Spleen (tissue), 11 donors: Measurements from ENCODE around the gene MBD5. TPM values are rescaled to one million over a fixed set of nuclear protein-coding genes. Genes with fewer than 3 reads are reported as not detected.

ENCODE experiments used
- DNase-seq: peaks from one replicate; pipeline ENCODE4 v3.0.0-alpha.2; 2020
- H3K27ac ChIP-seq, 8 donors: fragments of 200-600 bp; sonication (generic) in 7 of 8; 1 replicate in 4 of 8; 2 replicates in 4 of 8; pipeline versions ENCODE4 v1.5.0 to v1.8.0; 2016 to 2021; ENCODE audit warnings: inconsistent platforms in 4 of 8, mild to moderate bottlenecking in 4 of 8, moderate library complexity in 1 of 8
- H3K27me3 ChIP-seq, 7 donors: fragments of 200-600 bp; sonication (generic) in 6 of 7; replicated peaks in 1 of 7; 1 replicate in 4 of 7; 2 replicates in 3 of 7; pipeline versions ENCODE4 v1.5.0 to v1.8.0; 2016 to 2021; ENCODE audit warnings: inconsistent platforms in 3 of 7, mild to moderate bottlenecking in 1 of 7
- H3K36me3 ChIP-seq, 6 donors: fragments of 200-600 bp; sonication (generic) in 5 of 6; 1 replicate in 4 of 6; 2 replicates in 2 of 6; pipeline versions ENCODE4 v1.5.0 to v1.8.0; 2016 to 2021; ENCODE audit warnings: inconsistent platforms in 2 of 6
- H3K4me1 ChIP-seq, 6 donors: fragments of 200-600 bp; sonication (generic) in 5 of 6; 1 replicate in 3 of 6; 2 replicates in 3 of 6; pipeline versions ENCODE4 v1.5.0 to v1.8.0; 2016 to 2021; ENCODE audit warnings: inconsistent platforms in 3 of 6
- H3K4me3 ChIP-seq, 8 donors: fragments of 200-600 bp; sonication (generic) in 7 of 8; 1 replicate in 4 of 8; 2 replicates in 4 of 8; pipeline versions ENCODE4 v1.5.0 to v1.8.0; 2016 to 2021; ENCODE audit warnings: inconsistent platforms in 4 of 8, mild to moderate bottlenecking in 4 of 8, moderate library complexity in 2 of 8
- H3K9me3 ChIP-seq, 8 donors: fragments of 200-600 bp; sonication (generic) in 7 of 8; 1 replicate in 4 of 8; 2 replicates in 4 of 8; pipeline versions ENCODE4 v1.5.0 to v1.8.0; 2016 to 2021; ENCODE audit warnings: inconsistent platforms in 4 of 8
- CTCF ChIP-seq, 11 experiments: fragments of 200-600 bp in 7 of 11; fragments of 450-650 bp in 4 of 11; sonication (generic) in 4 of 11; IDR thresholded peaks in 8 of 11; conservative IDR thresholded peaks in 3 of 11; 1 replicate in 7 of 11; 2 replicates in 4 of 11; pipeline versions ENCODE4 v1.4.0 to v1.8.0; 2016 to 2021; ENCODE audit warnings: antibody characterized with exemption in 11 of 11, inconsistent platforms in 4 of 11, mild to moderate bottlenecking in 1 of 11
- POLR2A ChIP-seq, 3 donors: fragments of 450-650 bp; IDR thresholded peaks; one replicate each; pipeline ENCODE4 v1.5.1; 2017; ENCODE audit warnings: antibody characterized with exemption in 3 of 3, mild to moderate bottlenecking in 1 of 3
- POLR2AphosphoS5 ChIP-seq, 3 donors: sonication (generic); formaldehyde crosslinking; IDR thresholded peaks; one replicate each; pipeline ENCODE4 v1.5.1; 2017; ENCODE audit warnings: antibody characterized with exemption in 3 of 3
- WGBS, 5 donors: extraction: QIAGEN DNeasy Blood & Tissue Kit in 3 of 5; methylation state at CpG; one replicate each; pipeline versions ENCODE4 v1.1.5 to v1.1.7; 2013 to 2018; 5-methylcytosine and 5-hydroxymethylcytosine counted together
- intact Hi-C: fragments of 100-400 bp; cut with DNase I; formaldehyde crosslinking; loops from one replicate; pipeline ENCODE4 v1.15.0; 2023; ENCODE audit warnings: low total_unique reads
- polyA plus RNA-seq, 3 donors: library from polyadenylated mRNA; stranded (reverse); fragments of 200-250 nt; gene quantifications; one replicate each; pipeline ENCODE4 v1.2.1, GENCODE V29; 2013
- total RNA-seq, 7 donors: library from RNA; depleted of rRNA in 3 of 7; stranded (reverse); fragments of >200 nt in 3 of 7; fragmentation: NEBNext Ultra II Directional in 4 of 7; extraction: Animal tissue kit (Norgen Biotek cat#: 25700) in 4 of 7; gene quantifications; one replicate each; pipeline versions ENCODE4 v1.1.0 to v1.2.1, GENCODE V29; 2016 to 2021
- donor health status: healthy with polysubstance abuse.
- donor health status: DM: no; HTN: no; CAD: no; lungs with moderate emphysema.
- donor health status: DM: no; HTN: no; CAD: no.
- donor health status: Bipolar disorder and iron deficiency.
- donor health status: healthy.
- donor health status: DM: no; HTN: no; CAD: no.
- donor health status: DM: yes; HTN: yes; CAD: no.

MBD5 gene
- total and polyA plus RNA-seq, 10 donors = 5.7 to 84.5 (median 60.0) TPM

- H3K27ac ChIP-seq = no peak overlapping the region
Measured at GRCh38 chr2:148238561-148238960, 217.7 kb downstream of the MBD5 start.

GRCh38 chr2:148240838-148241237, 219.9 kb downstream of the MBD5 start:
- no peak overlapping the region for H3K27ac ChIP-seq
- intact Hi-C loops = no loop called here
- H3K27me3 ChIP-seq = no peaks in the 10 kb centered on the region
- WGBS, 5 donors = 90 to 100% (median 97%) methylated on average over 1 of the region's 1 CpG
- no peak overlapping the region for H3K4me3 ChIP-seq
- peaks cover 0 to 66% (median 23%) of the 10 kb centered on the region in 6 donors for H3K36me3 ChIP-seq
- H3K4me1 ChIP-seq = no peaks in the 10 kb centered on the region
- TF ChIP-seq CTCF (IDR thresholded peaks at IDR 0.05 in 8 of 11, conservative IDR thresholded peaks at IDR 0.05 in 3 of 11) (no peak), POLR2AphosphoS5 (IDR thresholded peaks at IDR 0.05) (no peak), POLR2A (IDR thresholded peaks at IDR 0.05) (no peak)
- H3K9me3 ChIP-seq = peaks cover 0 to 42% (median 33%) of the 10 kb centered on the region in 8 donors
- no peak for DNase-seq

More at GRCh38 chr2:148238561-148238960, 217.7 kb downstream of the MBD5 start:
- Histone ChIP-seq H3K4me3 (no peak overlapping the region), H3K4me1 (no peaks in the 10 kb centered on the region), H3K9me3 (peaks cover 0 to 42% (median 36%) of the 10 kb centered on the region in 8 donors), H3K27me3 (no peaks in the 10 kb centered on the region), H3K36me3 (peaks cover 0 to 87% (median 33%) of the 10 kb centered on the region in 6 donors)
- no peak for DNase-seq
- 79 to 96% (median 95%) methylated on average over 4 of the region's 4 CpGs for WGBS, 5 donors
- TF ChIP-seq POLR2AphosphoS5 (IDR thresholded peaks at IDR 0.05) (no peak), CTCF (IDR thresholded peaks at IDR 0.05 in 8 of 11, conservative IDR thresholded peaks at IDR 0.05 in 3 of 11) (no peak), POLR2A (IDR thresholded peaks at IDR 0.05) (no peak)
- intact Hi-C loops = no loop called here

DNA sequence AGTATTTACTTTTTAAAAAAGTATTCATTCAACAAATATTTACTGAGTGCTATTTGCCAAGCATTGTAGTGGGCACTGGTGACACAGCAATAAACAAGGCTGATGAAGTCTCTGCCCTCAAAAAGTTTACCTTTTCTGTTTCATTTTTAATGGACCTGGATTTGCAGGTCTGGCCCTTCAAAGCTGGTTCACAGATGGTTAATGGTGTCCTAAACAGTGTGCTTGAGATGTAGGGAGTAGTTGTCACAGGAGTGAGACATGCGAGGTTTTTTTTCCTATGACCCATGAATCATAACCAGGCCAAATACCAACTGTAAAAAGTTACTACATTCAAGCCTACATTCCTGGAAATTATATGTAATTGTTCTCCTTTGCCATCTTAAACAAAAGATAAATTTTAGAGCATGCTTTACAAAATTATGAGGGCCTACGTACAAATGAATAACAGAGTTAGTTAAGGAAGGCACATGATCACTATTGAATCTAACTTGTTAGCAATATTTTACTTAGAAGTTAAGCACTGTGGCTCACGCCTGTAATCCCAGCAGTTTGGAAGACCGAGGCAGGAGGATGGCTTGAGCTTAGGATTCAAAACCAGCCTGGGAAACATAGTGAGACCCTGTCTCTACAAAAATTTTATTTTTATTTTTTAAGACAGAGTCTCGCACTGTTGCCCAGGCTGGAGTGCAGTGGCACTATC, 223.9 kb downstream of the MBD5 start:
- intact Hi-C loops = no loop called here
- 81 to 91% (median 91%) methylated on average over 5 of the region's 5 CpGs for WGBS, 5 donors
- no peaks in the 10 kb centered on the region for H3K4me1 ChIP-seq

More for the DNA sequence above, 223.9 kb downstream of the MBD5 start:
- Histone ChIP-seq H3K4me3 (no peak overlapping the region), H3K27me3 (no peaks in the 10 kb centered on the region), H3K27ac (no peak overlapping the region), H3K9me3 (peaks cover 0 to 20% (median 16%) of the 10 kb centered on the region in 8 donors), H3K36me3 (peaks cover 0 to 26% (median 8%) of the 10 kb centered on the region in 6 donors)
- TF ChIP-seq POLR2A (IDR thresholded peaks at IDR 0.05) (no peak), POLR2AphosphoS5 (IDR thresholded peaks at IDR 0.05) (no peak), CTCF (IDR thresholded peaks at IDR 0.05 in 8 of 11, conservative IDR thresholded peaks at IDR 0.05 in 3 of 11) (no peak)
- DNase-seq = no peak
